HepG2 (cell line): Measurements from ENCODE around the gene CCSER2. TPM values are rescaled to one million over a fixed set of nuclear protein-coding genes. Genes with fewer than 3 reads are reported as not detected.

Experiments
- CENPT ChIP-seq: sonication (generic); formaldehyde crosslinking; IDR thresholded peaks from 2 replicates; pipeline ENCODE4 v1.8.0; 2022; ENCODE audit warnings: low read depth, mild to moderate bottlenecking, moderate library complexity, missing genetic modification reagents
- HDAC1 ChIP-seq: sonication (generic); formaldehyde crosslinking; IDR thresholded peaks from 2 replicates; pipeline ENCODE4 v1.5.1; 2020; ENCODE audit warnings: mild to moderate bottlenecking, missing genetic modification reagents
- SCMH1 ChIP-seq: sonication (generic); formaldehyde crosslinking; IDR thresholded peaks from 2 replicates; pipeline ENCODE4 v1.9.0; 2021; ENCODE audit warnings: missing genetic modification reagents, mild to moderate bottlenecking, borderline replicate concordance
- XBP1 ChIP-seq: sonication (generic); formaldehyde crosslinking; IDR thresholded peaks from 2 replicates; pipeline ENCODE4 v1.5.0; 2020; ENCODE audit warnings: missing genetic modification reagents
- YEATS2 ChIP-seq: sonication (generic); formaldehyde crosslinking; IDR thresholded peaks from 2 replicates; pipeline ENCODE4 v1.4.0; 2020; ENCODE audit warnings: missing genetic modification reagents, borderline replicate concordance
- ZBTB7A ChIP-seq: sonication (generic); formaldehyde crosslinking; IDR thresholded peaks from 2 replicates; pipeline ENCODE4 v1.8.0; 2022; ENCODE audit warnings: mild to moderate bottlenecking, missing genetic modification reagents
- ZNF350 ChIP-seq: sonication (generic); formaldehyde crosslinking; IDR thresholded peaks from 2 replicates; pipeline ENCODE4 v1.4.0; 2020; ENCODE audit warnings: mild to moderate bottlenecking, low read depth, missing genetic modification reagents, borderline replicate concordance
- ZNF383 ChIP-seq: sonication (generic); formaldehyde crosslinking; IDR thresholded peaks from 2 replicates; pipeline ENCODE4 v1.4.0; 2020; ENCODE audit warnings: missing genetic modification reagents, mild to moderate bottlenecking, borderline replicate concordance
- ZNF510 ChIP-seq: sonication (generic); formaldehyde crosslinking; IDR thresholded peaks from 2 replicates; pipeline ENCODE4 v1.4.0; 2020; ENCODE audit warnings: low read depth, mild to moderate bottlenecking, missing genetic modification reagents
- ZNF7 ChIP-seq: IDR thresholded peaks from 2 replicates; pipeline ENCODE4 v1.6.1; 2016; ENCODE audit warnings: missing biosample characterization, missing genetic modification reagents
- ZNF703 ChIP-seq: sonication (generic); formaldehyde crosslinking; IDR thresholded peaks from 2 replicates; pipeline ENCODE4 v1.5.1; 2020; ENCODE audit warnings: missing genetic modification reagents, mild to moderate bottlenecking, moderate library complexity, borderline replicate concordance
- polyA plus RNA-seq, 8 experiments: library from polyadenylated mRNA; depleted of rRNA in 3 of 8; stranded (reverse) in 7 of 8; unstranded in 1 of 8; fragments of >200 nt; fragmentation: Illumina TruSeq in 4 of 8; extraction: Trizol in 4 of 8; gene quantifications; 2 replicates each; pipeline versions ENCODE4 v1.2.1 to v1.2.3, GENCODE V29; 2011 to 2016; ENCODE audit warnings: low read depth in 4 of 8, missing spikeins in 1 of 8, mixed read lengths in 1 of 8; ENCODE audit not compliant: insufficient read depth in 1 of 8
- total RNA-seq, 5 experiments: library from RNA; depleted of rRNA; stranded (reverse); fragments of >200 nt; fragmentation: Illumina TruSeq; extraction: Trizol; gene quantifications; 2 replicates each; pipeline ENCODE4 v1.2.3, GENCODE V29; 2016; ENCODE audit warnings: low read depth in 1 of 5
- TF ChIP-seq, protein P1 (sequence below): sonication (generic); formaldehyde crosslinking; IDR thresholded peaks from 2 replicates; pipeline ENCODE4 v1.4.0; 2020; ENCODE audit warnings: missing genetic modification reagents
- TF ChIP-seq, protein P2 (sequence below): sonication (generic); formaldehyde crosslinking; IDR thresholded peaks from 2 replicates; pipeline ENCODE4 v1.8.0; 2022; ENCODE audit warnings: missing genetic modification reagents, mild to moderate bottlenecking, moderate library complexity, borderline replicate concordance
- TF ChIP-seq, protein P3 (sequence below): sonication (generic); formaldehyde crosslinking; IDR thresholded peaks from 2 replicates; pipeline ENCODE4 v1.4.0; 2020; ENCODE audit warnings: missing genetic modification reagents, mild to moderate bottlenecking, borderline replicate concordance
- TF ChIP-seq, protein P4 (sequence below): IDR thresholded peaks from 2 replicates; pipeline ENCODE4 v1.6.1; 2018; ENCODE audit warnings: missing genetic modification reagents
- TF ChIP-seq, protein P5 (sequence below): IDR thresholded peaks from 2 replicates; pipeline ENCODE4 v1.6.1; 2018; ENCODE audit warnings: missing genetic modification reagents, mild to moderate bottlenecking, missing compliant biosample characterization

CCSER2 gene
- total and polyA plus RNA-seq, 2 of the 13 experiments (the other 11 are each of a cell fraction or from before 2014, with no cell fraction given): 13.3 to 17.2 TPM

DNA sequence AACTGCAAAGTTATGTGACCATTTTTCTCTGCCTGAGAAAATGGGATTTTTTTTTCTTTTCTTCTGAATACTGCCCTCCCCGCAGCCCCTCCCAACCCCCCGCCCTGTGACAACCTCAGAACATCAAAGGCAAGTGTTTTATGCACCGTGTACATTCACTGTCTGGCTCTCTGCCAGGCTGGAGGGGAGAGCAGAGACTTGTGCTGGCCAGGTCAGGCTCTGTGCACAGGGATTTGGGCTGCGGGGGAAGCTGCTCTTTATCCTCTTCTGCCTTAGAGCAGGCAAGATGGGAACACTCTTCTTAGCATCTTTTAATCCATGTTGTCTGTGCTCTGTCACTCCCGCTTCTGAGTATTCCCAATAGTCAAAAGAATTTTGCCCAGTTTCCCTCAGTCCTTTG is 195.1 kb downstream of the CCSER2 start (continued):
- TF ChIP-seq, protein P1, sequence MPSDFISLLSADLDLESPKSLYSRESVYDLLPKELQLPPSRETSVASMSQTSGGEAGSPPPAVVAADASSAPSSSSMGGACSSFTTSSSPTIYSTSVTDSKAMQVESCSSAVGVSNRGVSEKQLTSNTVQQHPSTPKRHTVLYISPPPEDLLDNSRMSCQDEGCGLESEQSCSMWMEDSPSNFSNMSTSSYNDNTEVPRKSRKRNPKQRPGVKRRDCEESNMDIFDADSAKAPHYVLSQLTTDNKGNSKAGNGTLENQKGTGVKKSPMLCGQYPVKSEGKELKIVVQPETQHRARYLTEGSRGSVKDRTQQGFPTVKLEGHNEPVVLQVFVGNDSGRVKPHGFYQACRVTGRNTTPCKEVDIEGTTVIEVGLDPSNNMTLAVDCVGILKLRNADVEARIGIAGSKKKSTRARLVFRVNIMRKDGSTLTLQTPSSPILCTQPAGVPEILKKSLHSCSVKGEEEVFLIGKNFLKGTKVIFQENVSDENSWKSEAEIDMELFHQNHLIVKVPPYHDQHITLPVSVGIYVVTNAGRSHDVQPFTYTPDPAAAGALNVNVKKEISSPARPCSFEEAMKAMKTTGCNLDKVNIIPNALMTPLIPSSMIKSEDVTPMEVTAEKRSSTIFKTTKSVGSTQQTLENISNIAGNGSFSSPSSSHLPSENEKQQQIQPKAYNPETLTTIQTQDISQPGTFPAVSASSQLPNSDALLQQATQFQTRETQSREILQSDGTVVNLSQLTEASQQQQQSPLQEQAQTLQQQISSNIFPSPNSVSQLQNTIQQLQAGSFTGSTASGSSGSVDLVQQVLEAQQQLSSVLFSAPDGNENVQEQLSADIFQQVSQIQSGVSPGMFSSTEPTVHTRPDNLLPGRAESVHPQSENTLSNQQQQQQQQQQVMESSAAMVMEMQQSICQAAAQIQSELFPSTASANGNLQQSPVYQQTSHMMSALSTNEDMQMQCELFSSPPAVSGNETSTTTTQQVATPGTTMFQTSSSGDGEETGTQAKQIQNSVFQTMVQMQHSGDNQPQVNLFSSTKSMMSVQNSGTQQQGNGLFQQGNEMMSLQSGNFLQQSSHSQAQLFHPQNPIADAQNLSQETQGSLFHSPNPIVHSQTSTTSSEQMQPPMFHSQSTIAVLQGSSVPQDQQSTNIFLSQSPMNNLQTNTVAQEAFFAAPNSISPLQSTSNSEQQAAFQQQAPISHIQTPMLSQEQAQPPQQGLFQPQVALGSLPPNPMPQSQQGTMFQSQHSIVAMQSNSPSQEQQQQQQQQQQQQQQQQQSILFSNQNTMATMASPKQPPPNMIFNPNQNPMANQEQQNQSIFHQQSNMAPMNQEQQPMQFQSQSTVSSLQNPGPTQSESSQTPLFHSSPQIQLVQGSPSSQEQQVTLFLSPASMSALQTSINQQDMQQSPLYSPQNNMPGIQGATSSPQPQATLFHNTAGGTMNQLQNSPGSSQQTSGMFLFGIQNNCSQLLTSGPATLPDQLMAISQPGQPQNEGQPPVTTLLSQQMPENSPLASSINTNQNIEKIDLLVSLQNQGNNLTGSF (CRISPR knock-in tag): no peak
- TF ChIP-seq ZNF7 (CRISPR knock-in tag): no peak
- no peak for TF ChIP-seq ZNF703 (CRISPR knock-in tag)
- TF ChIP-seq ZBTB7A (CRISPR knock-in tag): no peak
- TF ChIP-seq ZNF383 (CRISPR knock-in tag): no peak
- TF ChIP-seq ZNF510 (CRISPR knock-in tag): no peak
- TF ChIP-seq, protein P2, sequence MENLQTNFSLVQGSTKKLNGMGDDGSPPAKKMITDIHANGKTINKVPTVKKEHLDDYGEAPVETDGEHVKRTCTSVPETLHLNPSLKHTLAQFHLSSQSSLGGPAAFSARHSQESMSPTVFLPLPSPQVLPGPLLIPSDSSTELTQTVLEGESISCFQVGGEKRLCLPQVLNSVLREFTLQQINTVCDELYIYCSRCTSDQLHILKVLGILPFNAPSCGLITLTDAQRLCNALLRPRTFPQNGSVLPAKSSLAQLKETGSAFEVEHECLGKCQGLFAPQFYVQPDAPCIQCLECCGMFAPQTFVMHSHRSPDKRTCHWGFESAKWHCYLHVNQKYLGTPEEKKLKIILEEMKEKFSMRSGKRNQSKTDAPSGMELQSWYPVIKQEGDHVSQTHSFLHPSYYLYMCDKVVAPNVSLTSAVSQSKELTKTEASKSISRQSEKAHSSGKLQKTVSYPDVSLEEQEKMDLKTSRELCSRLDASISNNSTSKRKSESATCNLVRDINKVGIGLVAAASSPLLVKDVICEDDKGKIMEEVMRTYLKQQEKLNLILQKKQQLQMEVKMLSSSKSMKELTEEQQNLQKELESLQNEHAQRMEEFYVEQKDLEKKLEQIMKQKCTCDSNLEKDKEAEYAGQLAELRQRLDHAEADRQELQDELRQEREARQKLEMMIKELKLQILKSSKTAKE (CRISPR knock-in tag): no peak
- no peak for TF ChIP-seq ZNF350 (CRISPR knock-in tag)
- TF ChIP-seq XBP1 (CRISPR knock-in tag): no peak
- TF ChIP-seq, protein P3, sequence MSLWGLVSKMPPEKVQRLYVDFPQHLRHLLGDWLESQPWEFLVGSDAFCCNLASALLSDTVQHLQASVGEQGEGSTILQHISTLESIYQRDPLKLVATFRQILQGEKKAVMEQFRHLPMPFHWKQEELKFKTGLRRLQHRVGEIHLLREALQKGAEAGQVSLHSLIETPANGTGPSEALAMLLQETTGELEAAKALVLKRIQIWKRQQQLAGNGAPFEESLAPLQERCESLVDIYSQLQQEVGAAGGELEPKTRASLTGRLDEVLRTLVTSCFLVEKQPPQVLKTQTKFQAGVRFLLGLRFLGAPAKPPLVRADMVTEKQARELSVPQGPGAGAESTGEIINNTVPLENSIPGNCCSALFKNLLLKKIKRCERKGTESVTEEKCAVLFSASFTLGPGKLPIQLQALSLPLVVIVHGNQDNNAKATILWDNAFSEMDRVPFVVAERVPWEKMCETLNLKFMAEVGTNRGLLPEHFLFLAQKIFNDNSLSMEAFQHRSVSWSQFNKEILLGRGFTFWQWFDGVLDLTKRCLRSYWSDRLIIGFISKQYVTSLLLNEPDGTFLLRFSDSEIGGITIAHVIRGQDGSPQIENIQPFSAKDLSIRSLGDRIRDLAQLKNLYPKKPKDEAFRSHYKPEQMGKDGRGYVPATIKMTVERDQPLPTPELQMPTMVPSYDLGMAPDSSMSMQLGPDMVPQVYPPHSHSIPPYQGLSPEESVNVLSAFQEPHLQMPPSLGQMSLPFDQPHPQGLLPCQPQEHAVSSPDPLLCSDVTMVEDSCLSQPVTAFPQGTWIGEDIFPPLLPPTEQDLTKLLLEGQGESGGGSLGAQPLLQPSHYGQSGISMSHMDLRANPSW (CRISPR knock-in tag): no peak
- TF ChIP-seq, protein P4, sequence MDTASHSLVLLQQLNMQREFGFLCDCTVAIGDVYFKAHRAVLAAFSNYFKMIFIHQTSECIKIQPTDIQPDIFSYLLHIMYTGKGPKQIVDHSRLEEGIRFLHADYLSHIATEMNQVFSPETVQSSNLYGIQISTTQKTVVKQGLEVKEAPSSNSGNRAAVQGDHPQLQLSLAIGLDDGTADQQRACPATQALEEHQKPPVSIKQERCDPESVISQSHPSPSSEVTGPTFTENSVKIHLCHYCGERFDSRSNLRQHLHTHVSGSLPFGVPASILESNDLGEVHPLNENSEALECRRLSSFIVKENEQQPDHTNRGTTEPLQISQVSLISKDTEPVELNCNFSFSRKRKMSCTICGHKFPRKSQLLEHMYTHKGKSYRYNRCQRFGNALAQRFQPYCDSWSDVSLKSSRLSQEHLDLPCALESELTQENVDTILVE (CRISPR knock-in tag): no peak
- TF ChIP-seq, protein P5, sequence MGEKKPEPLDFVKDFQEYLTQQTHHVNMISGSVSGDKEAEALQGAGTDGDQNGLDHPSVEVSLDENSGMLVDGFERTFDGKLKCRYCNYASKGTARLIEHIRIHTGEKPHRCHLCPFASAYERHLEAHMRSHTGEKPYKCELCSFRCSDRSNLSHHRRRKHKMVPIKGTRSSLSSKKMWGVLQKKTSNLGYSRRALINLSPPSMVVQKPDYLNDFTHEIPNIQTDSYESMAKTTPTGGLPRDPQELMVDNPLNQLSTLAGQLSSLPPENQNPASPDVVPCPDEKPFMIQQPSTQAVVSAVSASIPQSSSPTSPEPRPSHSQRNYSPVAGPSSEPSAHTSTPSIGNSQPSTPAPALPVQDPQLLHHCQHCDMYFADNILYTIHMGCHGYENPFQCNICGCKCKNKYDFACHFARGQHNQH: no peak; the same call in 1 of the 2 replicates
- no peak for TF ChIP-seq CENPT (CRISPR knock-in tag)
- peak; percentile 55; the same call in 1 of the 2 replicates for TF ChIP-seq HDAC1 (CRISPR knock-in tag)
- no peak for TF ChIP-seq YEATS2 (CRISPR knock-in tag)
- TF ChIP-seq SCMH1: no peak
